ENCODE results near the gene TMEM245.

DNA sequence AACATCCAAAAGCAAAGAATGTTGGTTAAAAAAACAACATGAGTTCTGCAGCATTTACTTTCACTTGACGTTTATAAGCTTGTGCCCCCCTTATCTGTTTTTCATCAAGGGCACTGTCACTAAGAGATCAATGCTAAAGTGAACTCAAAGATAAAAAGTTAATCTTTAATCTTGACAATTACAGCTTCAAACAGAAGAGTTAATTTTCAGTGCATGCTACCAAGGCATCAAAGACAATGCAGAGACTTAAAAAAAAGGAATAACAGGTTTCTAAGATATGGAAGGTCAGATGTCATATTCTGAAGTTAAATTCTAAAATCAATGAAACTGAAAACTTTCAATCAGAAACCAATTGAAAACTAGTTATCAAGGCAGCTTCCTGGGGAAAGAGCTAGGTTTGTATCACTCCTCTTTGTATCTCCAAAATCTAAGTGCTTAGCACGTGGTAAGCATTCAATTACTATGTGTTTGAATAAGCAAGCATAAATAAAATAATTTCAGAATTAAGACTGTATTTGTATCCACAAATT lies 37.6 kb downstream of the TMEM245 start:
- no peak for TF ChIP-seq POLR2AphosphoS5 (IDR thresholded peaks at IDR 0.05; ENCODE audit: low read depth, low read length)
- TF ChIP-seq, protein P1, sequence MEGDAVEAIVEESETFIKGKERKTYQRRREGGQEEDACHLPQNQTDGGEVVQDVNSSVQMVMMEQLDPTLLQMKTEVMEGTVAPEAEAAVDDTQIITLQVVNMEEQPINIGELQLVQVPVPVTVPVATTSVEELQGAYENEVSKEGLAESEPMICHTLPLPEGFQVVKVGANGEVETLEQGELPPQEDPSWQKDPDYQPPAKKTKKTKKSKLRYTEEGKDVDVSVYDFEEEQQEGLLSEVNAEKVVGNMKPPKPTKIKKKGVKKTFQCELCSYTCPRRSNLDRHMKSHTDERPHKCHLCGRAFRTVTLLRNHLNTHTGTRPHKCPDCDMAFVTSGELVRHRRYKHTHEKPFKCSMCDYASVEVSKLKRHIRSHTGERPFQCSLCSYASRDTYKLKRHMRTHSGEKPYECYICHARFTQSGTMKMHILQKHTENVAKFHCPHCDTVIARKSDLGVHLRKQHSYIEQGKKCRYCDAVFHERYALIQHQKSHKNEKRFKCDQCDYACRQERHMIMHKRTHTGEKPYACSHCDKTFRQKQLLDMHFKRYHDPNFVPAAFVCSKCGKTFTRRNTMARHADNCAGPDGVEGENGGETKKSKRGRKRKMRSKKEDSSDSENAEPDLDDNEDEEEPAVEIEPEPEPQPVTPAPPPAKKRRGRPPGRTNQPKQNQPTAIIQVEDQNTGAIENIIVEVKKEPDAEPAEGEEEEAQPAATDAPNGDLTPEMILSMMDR (IDR thresholded peaks at IDR 0.05) = no peak
- no peak for TF ChIP-seq TCF7L2 (IDR thresholded peaks at IDR 0.05; ENCODE audit: low read depth, low read length)
- TF ChIP-seq, protein P2, sequence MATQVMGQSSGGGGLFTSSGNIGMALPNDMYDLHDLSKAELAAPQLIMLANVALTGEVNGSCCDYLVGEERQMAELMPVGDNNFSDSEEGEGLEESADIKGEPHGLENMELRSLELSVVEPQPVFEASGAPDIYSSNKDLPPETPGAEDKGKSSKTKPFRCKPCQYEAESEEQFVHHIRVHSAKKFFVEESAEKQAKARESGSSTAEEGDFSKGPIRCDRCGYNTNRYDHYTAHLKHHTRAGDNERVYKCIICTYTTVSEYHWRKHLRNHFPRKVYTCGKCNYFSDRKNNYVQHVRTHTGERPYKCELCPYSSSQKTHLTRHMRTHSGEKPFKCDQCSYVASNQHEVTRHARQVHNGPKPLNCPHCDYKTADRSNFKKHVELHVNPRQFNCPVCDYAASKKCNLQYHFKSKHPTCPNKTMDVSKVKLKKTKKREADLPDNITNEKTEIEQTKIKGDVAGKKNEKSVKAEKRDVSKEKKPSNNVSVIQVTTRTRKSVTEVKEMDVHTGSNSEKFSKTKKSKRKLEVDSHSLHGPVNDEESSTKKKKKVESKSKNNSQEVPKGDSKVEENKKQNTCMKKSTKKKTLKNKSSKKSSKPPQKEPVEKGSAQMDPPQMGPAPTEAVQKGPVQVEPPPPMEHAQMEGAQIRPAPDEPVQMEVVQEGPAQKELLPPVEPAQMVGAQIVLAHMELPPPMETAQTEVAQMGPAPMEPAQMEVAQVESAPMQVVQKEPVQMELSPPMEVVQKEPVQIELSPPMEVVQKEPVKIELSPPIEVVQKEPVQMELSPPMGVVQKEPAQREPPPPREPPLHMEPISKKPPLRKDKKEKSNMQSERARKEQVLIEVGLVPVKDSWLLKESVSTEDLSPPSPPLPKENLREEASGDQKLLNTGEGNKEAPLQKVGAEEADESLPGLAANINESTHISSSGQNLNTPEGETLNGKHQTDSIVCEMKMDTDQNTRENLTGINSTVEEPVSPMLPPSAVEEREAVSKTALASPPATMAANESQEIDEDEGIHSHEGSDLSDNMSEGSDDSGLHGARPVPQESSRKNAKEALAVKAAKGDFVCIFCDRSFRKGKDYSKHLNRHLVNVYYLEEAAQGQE (IDR thresholded peaks at IDR 0.05; ENCODE audit: insufficient read depth in 1 of 2, low read depth in 2 of 2, low read length in 1 of 2) = no peak
- TF ChIP-seq SIN3A (IDR thresholded peaks at IDR 0.05; ENCODE audit: borderline replicate concordance, insufficient read depth, low read depth, low read length) = no peak

All from Panc1 (cell line).